ENCODE measurements around the gene C9orf78.

The C9orf78 gene

GRCh38 chr9:129851821-129852220 is 16.7 kb upstream of the C9orf78 start:
- no peaks in the 10 kb centered on the region for H3K79me2 ChIP-seq (ENCODE audit: control insufficient read depth, insufficient read depth, low read length, unreplicated experiment)
- H3K27me3 ChIP-seq (ENCODE audit: insufficient read depth, low read length), result no peaks in the 10 kb centered on the region
- no peak overlapping the region for H3K27ac ChIP-seq (ENCODE audit: low read depth, low read length)
- no peaks in the 10 kb centered on the region for H3K4me1 ChIP-seq (ENCODE audit: control insufficient read depth, insufficient read depth, low read length, unreplicated experiment)
- no peak overlapping the region for H3K4me3 ChIP-seq (ENCODE audit: low read depth, low read length)
- no peak overlapping the region for H2AFZ ChIP-seq (ENCODE audit: low read length, unreplicated experiment)
- H3K36me3 ChIP-seq (ENCODE audit: insufficient read depth, low read length), result peaks cover 3% of the 10 kb centered on the region; the same call in 1 of the 2 replicates

DNA sequence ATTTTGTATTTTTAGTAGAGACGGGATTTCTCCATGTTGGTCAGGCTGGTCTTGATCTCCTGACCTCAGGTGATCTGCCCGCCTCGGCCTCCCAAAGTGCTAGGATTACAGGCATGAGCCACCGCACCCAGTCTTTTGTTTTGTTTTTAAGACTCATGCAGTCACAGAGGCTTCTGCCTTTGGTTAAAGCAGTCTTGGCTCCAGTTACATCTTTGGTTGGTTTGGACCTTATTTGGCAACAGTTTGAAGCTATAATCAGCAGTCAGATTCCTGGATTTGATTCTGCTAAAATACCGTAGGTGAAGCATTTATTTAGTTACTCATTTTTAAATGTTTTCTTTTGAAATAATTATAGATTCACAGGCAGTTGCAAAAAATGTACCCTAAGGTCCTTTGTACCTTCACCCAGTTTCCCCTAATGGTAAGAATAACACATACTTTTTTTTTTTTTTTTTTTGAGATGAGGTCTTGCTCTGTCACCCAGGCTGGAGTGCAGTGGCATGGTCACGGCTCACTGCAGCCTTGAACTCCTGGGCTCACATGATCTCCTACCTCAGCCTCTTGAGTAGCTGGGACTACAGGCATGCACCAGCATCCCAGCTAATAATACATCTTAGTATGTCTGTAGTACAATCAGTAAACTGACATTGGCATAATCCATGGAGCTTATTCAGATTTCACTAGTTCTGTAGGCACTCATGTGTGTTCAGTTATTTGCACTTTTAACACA is 15.9 kb upstream of the C9orf78 start:
- no peak overlapping the region for H3K4me3 ChIP-seq (ENCODE audit: low read depth, low read length)

GRCh38 chr9:129849901-129850300 is 14.8 kb upstream of the C9orf78 start:
- no peak overlapping the region for H3K27ac ChIP-seq (ENCODE audit: low read depth, low read length)
- H3K4me1 ChIP-seq (ENCODE audit: control insufficient read depth, insufficient read depth, low read length, unreplicated experiment), result no peaks in the 10 kb centered on the region
- H2AFZ ChIP-seq (ENCODE audit: low read length, unreplicated experiment), result no peak overlapping the region
- no peaks in the 10 kb centered on the region for H3K27me3 ChIP-seq (ENCODE audit: insufficient read depth, low read length)
- H3K4me3 ChIP-seq (ENCODE audit: low read depth, low read length), result no peak overlapping the region
- no peaks in the 10 kb centered on the region for H3K79me2 ChIP-seq (ENCODE audit: control insufficient read depth, insufficient read depth, low read length, unreplicated experiment)
- peaks cover 3% of the 10 kb centered on the region; the same call in 1 of the 2 replicates for H3K36me3 ChIP-seq (ENCODE audit: insufficient read depth, low read length)

More for the DNA sequence above, 15.9 kb upstream of the C9orf78 start:
- Histone ChIP-seq H3K27ac (ENCODE audit: low read depth, low read length) (no peak overlapping the region), H3K27me3 (ENCODE audit: insufficient read depth, low read length) (no peaks in the 10 kb centered on the region), H2AFZ (ENCODE audit: low read length, unreplicated experiment) (no peak overlapping the region), H3K79me2 (ENCODE audit: control insufficient read depth, insufficient read depth, low read length, unreplicated experiment) (no peaks in the 10 kb centered on the region), H3K4me1 (ENCODE audit: control insufficient read depth, insufficient read depth, low read length, unreplicated experiment) (no peaks in the 10 kb centered on the region), H3K36me3 (ENCODE audit: insufficient read depth, low read length) (peaks cover 3% of the 10 kb centered on the region; the same call in 1 of the 2 replicates)

DNA sequence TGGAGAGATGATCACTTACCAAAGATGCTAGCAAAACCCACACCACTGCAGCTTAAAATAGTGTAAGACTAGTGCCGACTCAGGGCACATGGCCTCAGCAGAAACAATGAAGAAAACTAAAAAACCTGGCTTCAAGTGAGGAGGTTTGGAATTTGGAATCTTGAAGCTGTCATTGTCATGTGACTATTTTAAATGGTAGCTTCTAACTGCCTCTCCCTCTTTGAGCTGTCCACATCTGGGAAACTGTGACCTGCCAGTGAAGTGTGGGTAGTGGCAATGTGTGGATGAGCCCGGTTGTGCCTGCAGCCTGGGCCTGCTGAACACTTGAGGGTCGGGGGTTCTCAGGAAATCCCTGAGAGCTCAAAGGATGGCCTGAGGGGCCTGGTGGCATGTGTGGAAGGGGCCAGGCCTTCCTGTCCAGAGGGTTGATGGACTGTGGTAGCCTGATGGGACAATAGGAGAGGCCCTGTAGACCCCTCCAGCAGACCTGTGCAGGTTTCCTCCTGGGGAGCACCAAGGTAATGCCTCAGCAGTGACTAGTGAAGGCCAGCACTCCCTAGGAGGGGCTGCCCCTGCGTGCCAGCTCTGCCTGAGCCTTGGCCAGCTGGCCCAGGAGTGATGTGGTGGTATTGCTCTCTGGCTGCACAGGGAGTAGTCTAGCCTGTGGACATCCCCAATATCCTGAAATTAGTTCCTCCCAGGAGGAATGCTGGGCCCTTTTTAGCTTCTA is 13.8 kb upstream of the C9orf78 start:
- no peak overlapping the region for H3K4me3 ChIP-seq (ENCODE audit: low read depth, low read length)
- no peak overlapping the region for H2AFZ ChIP-seq (ENCODE audit: low read length, unreplicated experiment)
- H3K4me1 ChIP-seq (ENCODE audit: control insufficient read depth, insufficient read depth, low read length, unreplicated experiment), result no peaks in the 10 kb centered on the region
- peaks cover 3% of the 10 kb centered on the region; the same call in 1 of the 2 replicates for H3K36me3 ChIP-seq (ENCODE audit: insufficient read depth, low read length)
- no peaks in the 10 kb centered on the region for H3K27me3 ChIP-seq (ENCODE audit: insufficient read depth, low read length)
- no peaks in the 10 kb centered on the region for H3K79me2 ChIP-seq (ENCODE audit: control insufficient read depth, insufficient read depth, low read length, unreplicated experiment)
- no peak overlapping the region for H3K27ac ChIP-seq (ENCODE audit: low read depth, low read length)

GRCh38 chr9:129845373-129845772 is 10.3 kb upstream of the C9orf78 start:
- Histone ChIP-seq H2AFZ (ENCODE audit: low read length, unreplicated experiment) (no peak overlapping the region), H3K79me2 (ENCODE audit: control insufficient read depth, insufficient read depth, low read length, unreplicated experiment) (no peaks in the 10 kb centered on the region), H3K36me3 (ENCODE audit: insufficient read depth, low read length) (0 out of 2 replicates have a peak, but pooled peaks cover 2% of the 10 kb centered on the region), H3K4me1 (ENCODE audit: control insufficient read depth, insufficient read depth, low read length, unreplicated experiment) (no peaks in the 10 kb centered on the region), H3K27me3 (ENCODE audit: insufficient read depth, low read length) (no peaks in the 10 kb centered on the region), H3K4me3 (ENCODE audit: low read depth, low read length) (no peak overlapping the region), H3K27ac (ENCODE audit: low read depth, low read length) (no peak overlapping the region)

DNA sequence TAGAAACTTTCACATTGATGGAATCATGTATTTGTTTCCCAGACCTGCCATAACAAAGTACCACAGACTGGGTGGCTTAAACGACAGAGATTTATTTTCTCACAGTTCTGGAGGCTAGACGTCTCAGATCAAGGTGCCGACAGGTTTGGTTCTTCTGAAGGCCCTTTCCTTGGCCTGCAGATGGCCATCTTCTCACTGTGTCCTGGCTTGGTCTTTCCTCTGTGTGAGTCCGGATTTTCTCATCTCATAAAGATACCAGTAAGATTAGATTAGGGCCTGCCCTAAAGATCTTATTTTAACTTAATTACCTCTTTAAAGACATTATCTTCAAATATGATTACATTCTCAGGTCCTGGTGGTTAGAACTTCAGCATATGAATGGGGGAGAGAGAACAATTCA is 6.0 kb upstream of the C9orf78 start:
- Histone ChIP-seq H3K27me3 (ENCODE audit: insufficient read depth, low read length) (no peaks in the 10 kb centered on the region), H3K27ac (ENCODE audit: low read depth, low read length) (no peak overlapping the region), H3K4me1 (ENCODE audit: control insufficient read depth, insufficient read depth, low read length, unreplicated experiment) (peaks cover 23% of the 10 kb centered on the region), H3K36me3 (ENCODE audit: insufficient read depth, low read length) (no peaks in the 10 kb centered on the region), H3K79me2 (ENCODE audit: control insufficient read depth, insufficient read depth, low read length, unreplicated experiment) (peaks cover under 1% of the 10 kb centered on the region), H3K4me3 (ENCODE audit: low read depth, low read length) (no peak overlapping the region), H2AFZ (ENCODE audit: low read length, unreplicated experiment) (no peak overlapping the region)

DNA sequence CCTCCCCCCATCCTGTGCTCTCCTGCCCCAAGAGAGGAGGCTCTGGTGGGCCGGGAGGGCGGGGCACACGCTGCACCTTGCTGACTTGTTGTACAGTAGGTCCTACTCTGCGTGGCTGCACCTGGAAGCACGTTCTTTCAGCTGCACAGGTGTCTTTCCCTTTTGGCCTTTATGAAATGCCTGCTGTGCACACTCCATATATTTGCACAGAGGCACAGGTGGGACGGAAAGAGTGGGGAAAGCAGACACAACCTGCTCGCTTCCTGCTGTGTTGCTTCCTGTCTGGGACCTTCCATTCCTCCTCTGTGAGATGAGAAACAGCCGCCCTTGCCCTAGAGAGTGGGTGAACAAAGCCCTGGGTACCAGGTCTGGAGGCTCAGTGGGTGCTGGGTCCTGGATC is 5.0 kb upstream of the C9orf78 start:
- H3K79me2 ChIP-seq (ENCODE audit: control insufficient read depth, insufficient read depth, low read length, unreplicated experiment), result peaks cover 8% of the 10 kb centered on the region
- no peaks in the 10 kb centered on the region for H3K36me3 ChIP-seq (ENCODE audit: insufficient read depth, low read length)
- no peak overlapping the region for H2AFZ ChIP-seq (ENCODE audit: low read length, unreplicated experiment)
- no peak overlapping the region for H3K4me3 ChIP-seq (ENCODE audit: low read depth, low read length)
- H3K27ac ChIP-seq (ENCODE audit: low read depth, low read length), result no peak overlapping the region
- H3K4me1 ChIP-seq (ENCODE audit: control insufficient read depth, insufficient read depth, low read length, unreplicated experiment), result peaks cover 24% of the 10 kb centered on the region
- no peaks in the 10 kb centered on the region for H3K27me3 ChIP-seq (ENCODE audit: insufficient read depth, low read length)

GRCh38 chr9:129839324-129840023 is 4.4 kb upstream of the C9orf78 start:
- peaks cover 12% of the 10 kb centered on the region for H3K79me2 ChIP-seq (ENCODE audit: control insufficient read depth, insufficient read depth, low read length, unreplicated experiment)
- H2AFZ ChIP-seq (ENCODE audit: low read length, unreplicated experiment), result no peak overlapping the region
- H3K27me3 ChIP-seq (ENCODE audit: insufficient read depth, low read length), result no peaks in the 10 kb centered on the region
- no peaks in the 10 kb centered on the region for H3K36me3 ChIP-seq (ENCODE audit: insufficient read depth, low read length)
- peaks cover 24% of the 10 kb centered on the region for H3K4me1 ChIP-seq (ENCODE audit: control insufficient read depth, insufficient read depth, low read length, unreplicated experiment)
- peak overlapping the region; percentile 52 for H3K27ac ChIP-seq (ENCODE audit: low read depth, low read length)
- no peak overlapping the region for H3K4me3 ChIP-seq (ENCODE audit: low read depth, low read length)

- Histone ChIP-seq H3K4me3 (ENCODE audit: low read depth, low read length) (no peak overlapping the region), H3K27me3 (ENCODE audit: insufficient read depth, low read length) (no peaks in the 10 kb centered on the region), H2AFZ (ENCODE audit: low read length, unreplicated experiment) (no peak overlapping the region), H3K79me2 (ENCODE audit: control insufficient read depth, insufficient read depth, low read length, unreplicated experiment) (peaks cover 18% of the 10 kb centered on the region), H3K27ac (ENCODE audit: low read depth, low read length) (peak overlapping the region; percentile 52), H3K4me1 (ENCODE audit: control insufficient read depth, insufficient read depth, low read length, unreplicated experiment) (peaks cover 29% of the 10 kb centered on the region), H3K36me3 (ENCODE audit: insufficient read depth, low read length) (no peaks in the 10 kb centered on the region)
Observed at GRCh38 chr9:129838707-129839259, 3.7 kb upstream of the C9orf78 start.

DNA sequence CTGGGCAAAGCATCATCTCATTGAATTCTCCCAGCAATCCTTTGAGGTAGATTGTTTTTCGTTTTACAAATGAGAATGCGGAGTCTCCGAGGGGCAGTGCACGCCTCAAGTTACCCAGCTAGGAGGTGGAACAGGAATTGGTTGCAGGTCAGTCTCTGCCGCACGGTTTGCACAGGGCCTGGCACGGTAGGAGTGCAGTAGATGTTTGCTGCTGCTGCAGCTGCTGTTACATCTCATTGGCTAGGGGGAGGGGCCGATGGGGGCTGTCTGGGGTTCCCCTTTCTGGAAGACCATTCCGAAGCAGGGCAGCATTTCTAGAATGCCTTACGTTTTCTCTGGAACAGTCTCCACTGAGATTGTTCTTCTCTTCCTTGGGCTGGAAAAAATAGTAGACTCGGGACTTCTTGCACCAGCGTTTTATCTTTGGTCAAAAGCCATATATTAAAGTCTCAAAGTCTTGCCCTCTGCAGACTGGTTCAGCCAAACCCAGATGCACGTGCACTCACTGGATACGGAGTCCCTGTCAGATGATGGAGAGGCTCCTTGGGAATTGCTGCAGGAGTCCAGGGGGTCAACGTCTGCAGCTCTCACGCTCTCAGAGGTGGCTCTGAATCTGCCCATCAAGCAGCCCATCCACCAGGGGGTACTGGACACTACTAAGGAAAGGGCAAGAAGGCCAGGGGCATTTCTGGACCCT is 1.4 kb upstream of the C9orf78 start:
- H2AFZ ChIP-seq (ENCODE audit: low read length, unreplicated experiment), result peak overlapping the region; percentile 98
- H3K4me1 ChIP-seq (ENCODE audit: control insufficient read depth, insufficient read depth, low read length, unreplicated experiment), result peaks cover 33% of the 10 kb centered on the region
- peak overlapping the region; percentile 96 for H3K4me3 ChIP-seq (ENCODE audit: low read depth, low read length)
- no peaks in the 10 kb centered on the region for H3K27me3 ChIP-seq (ENCODE audit: insufficient read depth, low read length)
- H3K36me3 ChIP-seq (ENCODE audit: insufficient read depth, low read length), result no peaks in the 10 kb centered on the region; the same call in 1 of the 2 replicates
- no peak overlapping the region for H3K27ac ChIP-seq (ENCODE audit: low read depth, low read length)
- peaks cover 23% of the 10 kb centered on the region for H3K79me2 ChIP-seq (ENCODE audit: control insufficient read depth, insufficient read depth, low read length, unreplicated experiment)
